Heart left ventricle (tissue), 16 donors: Measurements from ENCODE around the gene RDH14. TPM values are rescaled to one million over a fixed set of nuclear protein-coding genes. Genes with fewer than 3 reads are reported as not detected.
A peak's percentile ranks its signal among the peaks of the same experiment; 100 is the strongest.

Experiments used
- ATAC-seq, 4 donors: fragments of 200-7000 bp; cut with Tn5 transposase; one replicate each; pipeline ENCODE4 v1.9.1; 2020 to 2022; ENCODE audit warnings: moderate library complexity in 4 of 4, mild to moderate bottlenecking in 3 of 4, moderate number of reproducible peaks in 1 of 4
- DNase-seq, 5 donors: peaks; one replicate each; pipeline ENCODE4 v3.0.0-alpha.2; 2020
- H3K27ac ChIP-seq, 12 donors: fragments of 200-600 bp; sonication (generic) in 4 of 12; one replicate each; pipeline versions ENCODE4 v1.5.0 to v1.8.0; 2016 to 2022; ENCODE audit warnings: mild to moderate bottlenecking in 2 of 12
- H3K27me3 ChIP-seq, 9 donors: fragments of 200-600 bp; sonication (generic) in 2 of 9; one replicate each; pipeline versions ENCODE4 v1.5.1 to v1.8.0; 2016 to 2022; ENCODE audit warnings: mild to moderate bottlenecking in 3 of 9
- H3K36me3 ChIP-seq, 9 donors: fragments of 200-600 bp; sonication (generic) in 2 of 9; one replicate each; pipeline versions ENCODE4 v1.5.0 to v1.8.0; 2018 to 2022; ENCODE audit warnings: mild to moderate bottlenecking in 2 of 9
- H3K4me1 ChIP-seq, 12 donors: fragments of 200-600 bp; sonication (generic) in 4 of 12; one replicate each; pipeline versions ENCODE4 v1.5.0 to v1.8.0; 2016 to 2022; ENCODE audit warnings: mild to moderate bottlenecking in 3 of 12
- H3K4me3 ChIP-seq, 12 donors: fragments of 200-600 bp; sonication (generic) in 4 of 12; one replicate each; pipeline versions ENCODE4 v1.5.0 to v1.8.0; 2017 to 2022; ENCODE audit warnings: mild to moderate bottlenecking in 9 of 12, moderate library complexity in 4 of 12
- H3K9me3 ChIP-seq, 12 donors: fragments of 200-600 bp; sonication (generic) in 4 of 12; one replicate each; pipeline versions ENCODE4 v1.5.0 to v1.8.0; 2016 to 2022; ENCODE audit warnings: mild to moderate bottlenecking in 1 of 12
- CTCF ChIP-seq, 12 donors: fragments of 200-600 bp; sonication (generic) in 4 of 12; IDR thresholded peaks; one replicate each; pipeline versions ENCODE4 v1.5.0 to v1.8.0; 2018 to 2022; ENCODE audit warnings: antibody characterized with exemption in 12 of 12, mild to moderate bottlenecking in 5 of 12
- POLR2A ChIP-seq, 2 donors: fragments of 450-650 bp; IDR thresholded peaks; one replicate each; pipeline ENCODE4 v1.6.1; 2017; ENCODE audit warnings: antibody characterized with exemption in 2 of 2, mild to moderate bottlenecking in 2 of 2, moderate library complexity in 2 of 2
- WGBS, 4 donors: extraction: QIAGEN DNeasy Blood & Tissue Kit in 2 of 4; methylation state at CpG; one replicate each; pipeline versions ENCODE4 v1.1.5 to v1.1.7; 2013 to 2018; 5-methylcytosine and 5-hydroxymethylcytosine counted together
- intact Hi-C, 10 donors: fragments of 100-400 bp; cut with DNase I; formaldehyde crosslinking; loops; one replicate each; pipeline versions ENCODE4 v1.11.1 to v1.14.2; 2022
- polyA plus RNA-seq, 2 donors: library from polyadenylated mRNA; stranded (reverse); fragments of 200-250 nt; gene quantifications; one replicate each; pipeline ENCODE4 v1.2.3, GENCODE V29; 2013
- total RNA-seq, 9 donors: library from RNA; depleted of rRNA in 2 of 9; stranded (reverse); fragments of >200 nt in 2 of 9; fragmentation: NEBNext Ultra II Directional in 3 of 9; extraction: Animal tissue kit (Norgen Biotek cat#: 25700) in 3 of 9; gene quantifications; one replicate each; pipeline versions ENCODE4 v1.1.0 to v1.2.4, GENCODE V29; 2016 to 2023
- donor health status: ischemic (EF 13 %, LVEDD 7.1; RV severe dilation, severe dysfunction).
- donor health status: healthy with polysubstance abuse.
- donor health status: DM: no; HTN: yes; CAD: no.
- donor health status: DM: no; HTN: no; CAD: no.
- donor health status: ischemic (EF 25% LVEDD 6.9; RV normal size, moderate dysfunction).
- donor health status: ischemic (EF 25% LVEDD 5.7; RV mildly dilated, moderate dysfunction).
- donor health status: healthy.
- donor health status: DM: yes; HTN: yes; CAD: no.
- donor health status: ischemic (EF 35%, LVEDD 5.7; RV mildly dilated, moderate dysfunction).
- donor health status: nonischemic (EF 11% LVEDD 7.7; RV severe dilation, severe dysfunction).
- donor health status: DM: yes; HTN: yes; CAD: no.
- donor health status: PGD.
- donor health status: ischemic (EF 29% LVEDD 5.4; RV normal size, mild dysfunction).
- donor health status: nonischemic (EF 23%, LVEDD 6.1; RV moderate dilation, normal function).

Gene RDH14
- total and polyA plus RNA-seq, 11 donors: 33.9 to 70.7 (median 44.7) TPM

GRCh38 chr2:18527822-18528221 is 32.6 kb downstream of the RDH14 start:
- TF ChIP-seq POLR2A (IDR thresholded peaks at IDR 0.05): no peak
- no peak for TF ChIP-seq CTCF (IDR thresholded peaks at IDR 0.05)
- Histone ChIP-seq H3K4me3 (no peak overlapping the region), H3K27ac (no peak overlapping the region), H3K9me3 (no peaks in the 10 kb centered on the region), H3K27me3 (no peaks in the 10 kb centered on the region), H3K36me3 (no peaks in the 10 kb centered on the region), H3K4me1 (peaks cover 0 to 32% (median 12%) of the 10 kb centered on the region in 12 donors)
- ATAC-seq (no peak), DNase-seq (no peak)
- WGBS, 4 donors: 62 to 81% (median 70%) methylated on average over 4 of the region's 4 CpGs
- intact Hi-C loops: loop anchor here in 3 of 10 donors (2.0 to 10.0 kb wide), 4 partner anchors 31 to 307 kb away; partner anchors contain the start of gene RDH14 (in 1 of the 3)

GRCh38 chr2:18527326-18527725 is 33.1 kb downstream of the RDH14 start:
- H3K9me3 ChIP-seq: no peaks in the 10 kb centered on the region
- no peak for DNase-seq
- intact Hi-C loops: loop anchor here in 3 of 10 donors (2.0 to 10.0 kb wide), 4 partner anchors 31 to 307 kb away; partner anchors contain the start of gene RDH14 (in 1 of the 3)
- WGBS, 4 donors: 40 to 51% (median 41%) methylated on average over 2 of the region's 2 CpGs
- no peak overlapping the region for H3K4me3 ChIP-seq
- no peak for ATAC-seq
- TF ChIP-seq POLR2A (IDR thresholded peaks at IDR 0.05) (no peak), CTCF (IDR thresholded peaks at IDR 0.05) (no peak)
- H3K27ac ChIP-seq: peak overlapping the region in 9 of 12 donors; percentile 42 to 88 (median 81)
- H3K4me1 ChIP-seq: peaks cover 0 to 32% (median 12%) of the 10 kb centered on the region in 12 donors
- no peaks in the 10 kb centered on the region for H3K27me3 ChIP-seq
- H3K36me3 ChIP-seq: no peaks in the 10 kb centered on the region

DNA sequence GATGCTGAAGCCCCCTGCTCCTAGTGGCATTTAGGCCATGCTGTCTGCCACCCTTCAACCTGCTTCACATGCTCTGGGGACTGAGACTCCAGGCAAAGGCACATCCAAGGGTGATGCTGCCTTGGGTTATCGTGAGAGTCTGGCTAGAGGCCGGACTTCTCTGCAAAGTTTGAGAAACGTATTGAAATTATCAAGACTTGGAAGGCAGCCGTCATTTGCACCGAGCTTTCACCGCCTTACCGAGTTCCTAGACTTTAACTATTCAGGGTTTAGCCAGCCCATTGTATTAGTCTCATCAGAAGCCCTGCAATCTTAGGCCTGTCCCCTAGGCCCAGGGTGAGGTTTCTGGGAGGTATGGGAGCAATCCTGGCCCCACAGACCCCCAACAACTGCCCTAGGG is 34.0 kb downstream of the RDH14 start:
- no peak overlapping the region for H3K4me3 ChIP-seq
- peaks cover 0 to 32% (median 12%) of the 10 kb centered on the region in 12 donors for H3K4me1 ChIP-seq
- ATAC-seq: peak in 3 of 4 donors; percentile 12 to 25 (median 15)
- H3K27ac ChIP-seq: peak overlapping the region; percentile 20 to 88 (median 78)
- no peaks in the 10 kb centered on the region for H3K27me3 ChIP-seq
- DNase-seq: peak in 1 of 5 donors; percentile 53
- intact Hi-C loops: loop anchor here in 3 of 10 donors (2.0 to 10.0 kb wide), 4 partner anchors 32 to 308 kb away; partner anchors contain the start of gene RDH14 (in 1 of the 3)
- 26 to 50% (median 39%) methylated on average over 7 of the region's 7 CpGs for WGBS, 4 donors
- H3K36me3 ChIP-seq: no peaks in the 10 kb centered on the region
- TF ChIP-seq CTCF (IDR thresholded peaks at IDR 0.05): no peak
- TF ChIP-seq POLR2A (IDR thresholded peaks at IDR 0.05): no peak
- H3K9me3 ChIP-seq: no peaks in the 10 kb centered on the region

- TF ChIP-seq CTCF (IDR thresholded peaks at IDR 0.05) (no peak), POLR2A (IDR thresholded peaks at IDR 0.05) (no peak)
- Histone ChIP-seq H3K27me3 (no peaks in the 10 kb centered on the region), H3K9me3 (no peaks in the 10 kb centered on the region), H3K4me3 (no peak overlapping the region), H3K27ac (peak overlapping the region; percentile 20 to 88 (median 78)), H3K4me1 (peaks cover 0 to 32% (median 13%) of the 10 kb centered on the region in 12 donors), H3K36me3 (no peaks in the 10 kb centered on the region)
- 40 to 53% (median 43%) methylated on average over 3 of the region's 3 CpGs for WGBS, 4 donors
- intact Hi-C loops: loop anchor here in 3 of 10 donors (2.0 to 10.0 kb wide), 4 partner anchors 33 to 309 kb away; partner anchors contain the start of gene RDH14 (in 1 of the 3)
- peak in 2 of 4 donors; percentile 8 to 16 for ATAC-seq
- DNase-seq: no peak
Measured at GRCh38 chr2:18525852-18526251, 34.6 kb downstream of the RDH14 start.
